HCT116 (cell line): Measurements from ENCODE around the gene TMPRSS13.

ENCODE experiments used
- CTCF ChIP-seq, 3 experiments: fragments of 200-600 bp in 1 of 3; sonication (generic) in 1 of 3; IDR thresholded peaks in 2 of 3; conservative IDR thresholded peaks in 1 of 3; 2 replicates each; pipeline ENCODE4 v1.5.1; 2012 to 2017; ENCODE audit warnings: low read depth in 2 of 3, low read length in 2 of 3, antibody characterized with exemption in 1 of 3, borderline replicate concordance in 1 of 3, control low read depth in 1 of 3, mild to moderate bottlenecking in 1 of 3, mixed read lengths in 1 of 3, mixed run types in 1 of 3, moderate library complexity in 1 of 3; ENCODE audit not compliant: insufficient read depth in 1 of 3
- EZH2 ChIP-seq: fragments of 200-600 bp; sonication (generic); IDR thresholded peaks from 2 replicates; pipeline ENCODE4 v1.6.1; 2017; ENCODE audit warnings: antibody characterized with exemption, mixed run types
- EZH2phosphoT487 ChIP-seq: fragments of 200-600 bp; IDR thresholded peaks from 2 replicates; pipeline ENCODE4 v1.6.1; 2018; ENCODE audit warnings: antibody characterized with exemption, borderline replicate concordance
- POLR2A ChIP-seq: IDR thresholded peaks from 2 replicates; pipeline ENCODE4 v1.7.0; 2011; ENCODE audit warnings: borderline replicate concordance; ENCODE audit not compliant: insufficient read depth, insufficient read length; ENCODE audit errors: extremely low read depth

- no peak for TF ChIP-seq CTCF (IDR thresholded peaks at IDR 0.05 in 2 of 3, conservative IDR thresholded peaks at IDR 0.05 in 1 of 3; ENCODE audit: borderline replicate concordance in 1 of 3, insufficient read depth in 1 of 3, low read depth in 2 of 3, low read length in 2 of 3)
- TF ChIP-seq EZH2 = no peak
- TF ChIP-seq POLR2A = no peak
- no peak for TF ChIP-seq EZH2phosphoT487
Observed at GRCh38 chr11:117851852-117852251, 77.3 kb downstream of the TMPRSS13 start.
